Uterus (tissue), 2 donors: ENCODE measurements around the gene BTBD19.

Experiments
- POLR2A ChIP-seq, 2 donors: fragments of 450-650 bp; IDR thresholded peaks; one replicate each; pipeline ENCODE4 v1.6.1; 2016; ENCODE audit warnings: antibody characterized with exemption in 2 of 2, mild to moderate bottlenecking in 1 of 2, moderate library complexity in 1 of 2
- TF ChIP-seq, protein P1 (sequence below), 4 experiments: fragments of 200-600 bp in 2 of 4; fragments of 450-650 bp in 2 of 4; sonication (generic) in 2 of 4; IDR thresholded peaks; one replicate each; pipeline ENCODE4 v1.5.1; 2016 to 2019; ENCODE audit warnings: antibody characterized with exemption in 4 of 4, mild to moderate bottlenecking in 2 of 4, moderate library complexity in 1 of 4

DNA sequence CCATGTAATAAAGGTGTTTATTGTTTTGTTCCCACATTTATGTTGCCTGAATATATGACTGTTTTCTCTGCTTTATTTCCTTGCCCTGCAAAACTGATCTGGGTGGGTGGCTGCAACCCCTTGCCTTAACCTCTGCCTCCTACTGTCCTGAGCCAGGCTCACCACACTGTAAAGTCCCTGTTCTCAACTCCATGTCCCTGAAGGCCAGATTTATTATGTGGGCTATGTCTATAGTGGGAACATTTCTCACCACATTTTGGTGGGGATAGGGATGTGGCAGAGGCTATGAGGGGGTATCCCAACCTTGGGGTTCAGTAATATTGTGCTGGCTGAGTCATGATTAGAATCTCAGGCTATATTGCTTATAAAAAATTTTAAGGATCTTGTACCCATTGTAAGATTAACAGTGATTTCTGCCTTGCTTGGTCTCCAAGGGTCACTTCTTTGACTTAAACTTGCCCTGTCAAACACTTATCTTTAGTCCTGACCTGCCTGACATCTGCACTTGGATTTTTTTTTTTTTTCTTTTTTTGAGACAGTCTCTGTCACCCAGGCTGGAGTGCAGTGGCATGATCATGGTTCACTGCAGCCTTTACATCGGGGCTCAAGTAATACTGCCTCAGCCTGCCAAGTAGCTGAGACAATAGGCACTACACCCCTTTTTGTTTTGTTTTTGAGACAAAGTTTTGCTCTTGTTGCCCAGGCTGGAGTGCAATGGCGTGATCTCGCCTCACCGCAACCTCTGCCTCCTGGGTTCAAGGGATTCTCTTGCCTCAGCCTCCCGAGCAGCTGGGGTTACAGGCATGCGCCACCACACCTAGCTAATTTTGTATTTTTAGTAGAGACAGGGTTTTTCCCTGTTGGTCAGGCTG is 29.4 kb upstream of the BTBD19 start:
- TF ChIP-seq, protein P1, sequence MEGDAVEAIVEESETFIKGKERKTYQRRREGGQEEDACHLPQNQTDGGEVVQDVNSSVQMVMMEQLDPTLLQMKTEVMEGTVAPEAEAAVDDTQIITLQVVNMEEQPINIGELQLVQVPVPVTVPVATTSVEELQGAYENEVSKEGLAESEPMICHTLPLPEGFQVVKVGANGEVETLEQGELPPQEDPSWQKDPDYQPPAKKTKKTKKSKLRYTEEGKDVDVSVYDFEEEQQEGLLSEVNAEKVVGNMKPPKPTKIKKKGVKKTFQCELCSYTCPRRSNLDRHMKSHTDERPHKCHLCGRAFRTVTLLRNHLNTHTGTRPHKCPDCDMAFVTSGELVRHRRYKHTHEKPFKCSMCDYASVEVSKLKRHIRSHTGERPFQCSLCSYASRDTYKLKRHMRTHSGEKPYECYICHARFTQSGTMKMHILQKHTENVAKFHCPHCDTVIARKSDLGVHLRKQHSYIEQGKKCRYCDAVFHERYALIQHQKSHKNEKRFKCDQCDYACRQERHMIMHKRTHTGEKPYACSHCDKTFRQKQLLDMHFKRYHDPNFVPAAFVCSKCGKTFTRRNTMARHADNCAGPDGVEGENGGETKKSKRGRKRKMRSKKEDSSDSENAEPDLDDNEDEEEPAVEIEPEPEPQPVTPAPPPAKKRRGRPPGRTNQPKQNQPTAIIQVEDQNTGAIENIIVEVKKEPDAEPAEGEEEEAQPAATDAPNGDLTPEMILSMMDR (IDR thresholded peaks at IDR 0.05) = no peak
- no peak for TF ChIP-seq POLR2A (IDR thresholded peaks at IDR 0.05)
